T-cell (primary cell): Measurements from ENCODE around the gene ABCB9. TPM values are rescaled to one million over a fixed set of nuclear protein-coding genes. Genes with fewer than 3 reads are reported as not detected.
A peak's percentile ranks its signal among the peaks of the same experiment; 100 is the strongest.

Source experiments
- ATAC-seq, 4 experiments: fragments of 200-7000 bp in 3 of 4; fragments of 150-1000 bp in 1 of 4; cut with Tn5 transposase; replicated peaks in 1 of 4; 1 replicate in 3 of 4; 2 replicates in 1 of 4; pipeline ENCODE4 v1.10.0; 2021; ENCODE audit warnings: moderate library complexity in 3 of 4, mild to moderate bottlenecking in 2 of 4, moderate number of reproducible peaks in 1 of 4
- CTCF ChIA-PET, 2 donors: fragments of 300-600 bp; sonication (Branson Sonifier 250); formaldehyde crosslinking; loops; one replicate each; lab custom pipeline; 2022; ENCODE audit warnings: antibody characterized with exemption in 2 of 2; lab: Charles Lee
- POLR2A ChIA-PET, 2 donors: fragments of 300-600 bp; sonication (Branson Sonifier 250); formaldehyde crosslinking; loops; one replicate each; lab custom pipeline; 2022; ENCODE audit warnings: antibody characterized with exemption in 2 of 2; lab: Charles Lee
- DNase-seq, 35 experiments: peaks; one replicate each; pipeline versions ENCODE4 v3.0.0 to v3.0.0-alpha.2; 2013 to 2023
- H3K27ac ChIP-seq: one replicate; pipeline ENCODE4 v1.5.1; 2013; ENCODE audit warnings: low read length
- H3K27me3 ChIP-seq, 2 experiments: replicated peaks in 1 of 2; 1 replicate in 1 of 2; 2 replicates in 1 of 2; pipeline versions ENCODE4 v1.6.1 to v1.7.0; 2013; ENCODE audit warnings: low read length in 1 of 2, mixed read lengths in 1 of 2; ENCODE audit not compliant: control insufficient read depth in 2 of 2, insufficient read depth in 2 of 2; ENCODE audit errors: extremely low read depth in 1 of 2
- H3K36me3 ChIP-seq, 2 donors: 1 replicate in 1 of 2; 2 replicates in 1 of 2; pipeline versions ENCODE4 v1.6.1 to v1.7.0; 2013; ENCODE audit warnings: low read length in 1 of 2; ENCODE audit not compliant: control insufficient read depth in 2 of 2, insufficient read depth in 1 of 2; ENCODE audit errors: extremely low read depth in 1 of 2
- H3K4me1 ChIP-seq, 2 experiments: 1 replicate in 1 of 2; 2 replicates in 1 of 2; pipeline versions ENCODE4 v1.6.1 to v1.7.0; 2013; ENCODE audit warnings: low read length in 2 of 2, mixed read lengths in 1 of 2; ENCODE audit not compliant: insufficient read depth in 2 of 2, control insufficient read depth in 1 of 2; ENCODE audit errors: extremely low read depth in 1 of 2
- H3K4me3 ChIP-seq, 2 donors: 1 replicate in 1 of 2; 2 replicates in 1 of 2; pipeline versions ENCODE4 v1.5.1 to v1.7.0; 2013; ENCODE audit warnings: mild to moderate bottlenecking in 2 of 2, low read length in 1 of 2, moderate library complexity in 1 of 2; ENCODE audit not compliant: control insufficient read depth in 1 of 2; ENCODE audit errors: extremely low read depth in 1 of 2
- H3K9me3 ChIP-seq: 2 replicates; pipeline ENCODE4 v1.7.0; 2013
- H3K27ac Mint-ChIP-seq, 2 donors: one replicate each; pipeline ENCODE4 v1.8.0; 2020 to 2021; ENCODE audit warnings: mild to moderate bottlenecking in 2 of 2, mixed read lengths in 2 of 2
- H3K27me3 Mint-ChIP-seq, 2 donors: one replicate each; pipeline ENCODE4 v1.8.0; 2021 to 2022; ENCODE audit warnings: mixed read lengths in 2 of 2
- H3K36me3 Mint-ChIP-seq: one replicate; pipeline ENCODE4 v1.8.0; 2021; ENCODE audit warnings: mixed read lengths
- H3K4me1 Mint-ChIP-seq, 3 donors: one replicate each; pipeline ENCODE4 v1.8.0; 2020 to 2022; ENCODE audit warnings: mixed read lengths in 3 of 3, mild to moderate bottlenecking in 1 of 3
- H3K4me3 Mint-ChIP-seq, 3 donors: one replicate each; pipeline ENCODE4 v1.8.0; 2020 to 2022; ENCODE audit warnings: mild to moderate bottlenecking in 3 of 3, mixed read lengths in 3 of 3, moderate library complexity in 3 of 3
- H3K9me3 Mint-ChIP-seq, 3 donors: one replicate each; pipeline ENCODE4 v1.8.0; 2020 to 2022; ENCODE audit warnings: mixed read lengths in 3 of 3
- WGBS: methylation state at CpG from one replicate; pipeline ENCODE4 v1.1.5; 2013; ENCODE audit warnings: missing lambda C conversion rate; ENCODE audit not compliant: insufficient coverage; 5-methylcytosine and 5-hydroxymethylcytosine counted together
- total RNA-seq, 35 experiments: library from RNA in 6 of 35; stranded (reverse) in 6 of 35; fragments of 120-200 nt in 1 of 35; gene quantifications; one replicate each; pipeline versions ENCODE4 v1.2.1 to v1.2.4 and lab custom pipeline; 2013 to 2026

ABCB9 gene
- total RNA-seq, 5 donors from 2014 or later (not counting 1 experiment from before 2014, with no cell fraction given) = 5.6 to 7.2 (median 6.1) TPM

DNA sequence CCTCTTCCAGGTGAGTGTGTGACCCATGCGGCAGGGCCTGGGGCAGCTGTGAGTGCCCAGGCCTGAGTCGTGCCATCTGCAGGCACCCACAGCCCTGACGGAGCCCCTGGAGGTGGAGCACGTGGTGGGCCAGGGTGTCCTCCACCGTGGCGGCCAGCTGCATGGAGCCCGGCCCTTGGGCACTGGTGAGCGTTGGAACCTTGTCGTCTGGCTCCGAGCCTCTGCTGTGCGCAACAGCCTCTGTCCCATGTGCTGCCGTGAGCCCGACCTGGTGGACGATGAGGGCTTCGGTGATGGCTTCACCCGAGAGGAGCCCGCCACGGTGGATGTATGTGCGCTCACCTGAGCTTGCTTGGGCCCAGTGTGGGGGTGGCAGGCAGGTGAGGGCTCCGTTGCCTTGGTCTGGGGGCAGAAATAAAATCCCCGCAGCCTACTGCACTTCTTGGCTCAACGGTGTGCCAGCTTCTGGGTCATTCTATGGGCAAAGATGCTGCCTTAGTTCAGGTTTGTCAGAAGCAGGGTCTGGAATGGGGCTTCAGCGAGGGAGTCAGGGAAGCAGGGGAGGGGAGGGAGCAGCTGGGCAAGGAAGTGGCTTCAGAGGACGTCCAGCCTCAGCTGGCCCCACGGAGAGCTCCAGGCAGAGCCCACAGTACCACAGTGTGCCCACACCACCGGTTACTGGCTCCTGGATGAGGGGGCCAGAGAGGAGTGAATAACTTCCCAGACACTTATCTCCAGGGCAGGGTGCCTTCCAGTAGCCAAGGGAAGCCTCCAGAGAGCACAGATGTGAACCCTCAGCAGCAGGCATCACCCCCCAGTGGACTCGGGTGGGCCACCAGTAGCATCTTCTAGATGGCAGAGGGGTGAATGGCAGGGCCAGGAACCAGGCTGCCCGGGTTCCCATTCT, 13.0 kb upstream of the ABCB9 start:
- ChIA-PET CTCF (interaction anchor here in 1 of 2 donors (0.6 kb wide), 1 partner anchor 259 kb away, joined by 3 read pairs; no protein-coding TSS in a partner anchor), POLR2A (interaction anchor here in 1 of 2 donors (0.6 to 1.2 kb wide), 2 partner anchors 171 to 253 kb away, joined by 3 to 8 read pairs; partner anchors contain the start of gene PITPNM2)
- peak overlapping the region; percentile 84 to 88 (median 87) for H3K4me3 Mint-ChIP-seq
- Histone ChIP-seq H3K4me3 (peak overlapping the region; percentile 69 to 74), H3K27me3 (no peaks in the 10 kb centered on the region), H3K9me3 (no peaks in the 10 kb centered on the region), H3K4me1 (peaks cover 26 to 83% of the 10 kb centered on the region in 2 experiments), H3K36me3 (peaks cover 5 to 29% of the 10 kb centered on the region in 2 donors), H3K27ac (peak overlapping the region; percentile 58)
- no peaks in the 10 kb centered on the region for H3K27me3 Mint-ChIP-seq
- H3K9me3 Mint-ChIP-seq = no peaks in the 10 kb centered on the region
- peaks cover 45 to 72% (median 64%) of the 10 kb centered on the region in 3 donors for H3K4me1 Mint-ChIP-seq
- ATAC-seq = no peak
- no peak for DNase-seq
- peak overlapping the region; percentile 88 to 92 for H3K27ac Mint-ChIP-seq
- 82% methylated on average over 22 of the region's 28 CpGs for WGBS
- H3K36me3 Mint-ChIP-seq = no peaks in the 10 kb centered on the region

GRCh38 chr12:122978507-122978955, 12.3 kb upstream of the ABCB9 start:
- no peaks in the 10 kb centered on the region for H3K9me3 Mint-ChIP-seq
- no peak overlapping the region for H3K4me3 ChIP-seq
- peaks cover 43 to 70% (median 60%) of the 10 kb centered on the region in 3 donors for H3K4me1 Mint-ChIP-seq
- H3K9me3 ChIP-seq = no peaks in the 10 kb centered on the region
- ChIA-PET POLR2A (interaction anchor here in 1 of 2 donors (0.6 kb wide), 1 partner anchor 172 kb away, joined by 8 read pairs; the partner anchor contains the start of gene PITPNM2), CTCF (no interaction called here)
- H3K27me3 ChIP-seq = no peaks in the 10 kb centered on the region
- 96% methylated on average over 16 of the region's 21 CpGs for WGBS
- no peaks in the 10 kb centered on the region for H3K36me3 Mint-ChIP-seq
- DNase-seq (no peak), ATAC-seq (no peak)
- peaks cover 25 to 82% of the 10 kb centered on the region in 2 experiments for H3K4me1 ChIP-seq
- H3K27ac ChIP-seq = no peak overlapping the region
- H3K27ac Mint-ChIP-seq = no peak overlapping the region
- no peaks in the 10 kb centered on the region for H3K27me3 Mint-ChIP-seq
- H3K4me3 Mint-ChIP-seq = peak overlapping the region; percentile 42 to 58 (median 49)
- peaks cover 5 to 26% of the 10 kb centered on the region in 2 donors for H3K36me3 ChIP-seq

DNA sequence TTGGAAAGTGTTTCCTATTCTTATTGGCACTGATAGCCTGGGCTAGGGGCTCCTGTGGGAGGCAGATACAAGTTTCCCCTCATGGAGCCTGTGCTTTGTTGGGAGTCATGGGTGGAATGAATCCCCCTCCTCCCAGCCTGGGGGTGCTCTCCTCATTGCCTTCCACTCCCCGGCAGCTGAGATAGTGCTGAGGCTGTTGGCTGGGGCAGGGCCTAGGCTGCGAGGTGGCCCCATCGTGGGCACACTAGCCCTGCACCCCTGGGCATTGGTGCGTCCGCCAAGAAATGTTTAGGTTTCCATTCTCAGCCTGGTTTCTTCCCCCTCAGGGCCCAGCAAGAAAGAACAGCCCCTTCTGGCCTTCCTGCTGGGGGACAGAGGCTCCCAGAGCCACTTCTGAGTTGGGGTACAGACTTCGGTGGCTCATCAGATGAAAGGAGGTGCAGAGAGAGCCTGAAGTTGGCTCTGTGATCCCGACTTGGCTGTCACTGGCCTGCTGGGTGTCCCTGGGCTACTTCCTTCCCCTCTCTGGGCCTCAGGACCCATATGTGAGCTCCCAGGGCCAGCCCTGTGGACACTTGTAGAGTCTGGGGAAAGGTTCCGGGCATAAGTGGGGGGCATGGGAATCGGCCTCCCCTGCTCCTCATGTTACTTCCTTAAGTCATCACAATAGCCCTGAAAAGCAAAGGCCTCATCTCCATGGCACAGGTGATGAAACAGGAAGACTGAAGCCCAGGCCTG, 11.6 kb upstream of the ABCB9 start:
- CTCF ChIA-PET = no interaction called here

DNA sequence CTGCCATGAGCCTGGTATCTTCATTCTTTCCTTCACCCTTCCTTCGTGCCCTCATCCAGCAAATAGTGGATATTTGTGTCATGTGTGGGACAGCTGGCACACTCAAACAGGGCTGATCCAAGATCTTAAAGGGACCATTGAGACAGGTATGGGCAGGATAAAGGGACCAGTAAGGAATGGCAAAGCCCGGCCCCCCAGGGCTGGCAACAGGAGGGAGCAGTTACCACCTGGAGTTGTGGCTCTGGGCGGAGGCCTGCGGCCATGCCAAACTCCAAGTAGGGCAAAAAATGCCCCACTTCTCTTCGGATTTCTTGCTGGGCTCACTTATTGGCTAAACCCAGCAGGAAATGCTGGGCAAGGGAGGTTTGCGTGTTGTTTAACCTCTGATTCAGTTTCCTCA, 10.9 kb upstream of the ABCB9 start:
- Mint-ChIP-seq H3K4me1 (peaks cover 36 to 58% (median 47%) of the 10 kb centered on the region in 3 donors), H3K9me3 (no peaks in the 10 kb centered on the region), H3K27ac (peak overlapping the region in 1 of 2 donors; percentile 71), H3K4me3 (peak overlapping the region; percentile 28 to 97 (median 97)), H3K36me3 (no peaks in the 10 kb centered on the region), H3K27me3 (no peaks in the 10 kb centered on the region)
- POLR2A ChIA-PET = no interaction called here
- Histone ChIP-seq H3K27ac (no peak overlapping the region), H3K4me3 (no peak overlapping the region), H3K4me1 (peaks cover 16 to 68% of the 10 kb centered on the region in 2 experiments), H3K27me3 (no peaks in the 10 kb centered on the region), H3K9me3 (no peaks in the 10 kb centered on the region), H3K36me3 (peaks cover 5 to 16% of the 10 kb centered on the region in 2 donors)
- ATAC-seq (no peak), DNase-seq (no peak)
- WGBS = 98% methylated on average over 4 of the region's 6 CpGs
- CTCF ChIA-PET = no interaction called here

More for the DNA sequence above, 11.6 kb upstream of the ABCB9 start:
- POLR2A ChIA-PET = no interaction called here
- WGBS = 98% methylated on average over 5 of the region's 9 CpGs
- Mint-ChIP-seq H3K4me1 (peaks cover 37 to 64% (median 53%) of the 10 kb centered on the region in 3 donors), H3K9me3 (no peaks in the 10 kb centered on the region), H3K27ac (peak overlapping the region; percentile 39 to 49), H3K27me3 (no peaks in the 10 kb centered on the region), H3K4me3 (peak overlapping the region; percentile 49 to 97 (median 97)), H3K36me3 (no peaks in the 10 kb centered on the region)
- no peak overlapping the region for H3K27ac ChIP-seq
- H3K27me3 ChIP-seq = no peaks in the 10 kb centered on the region
- peaks cover 21 to 75% of the 10 kb centered on the region in 2 experiments for H3K4me1 ChIP-seq
- H3K4me3 ChIP-seq = no peak overlapping the region
- ATAC-seq = no peak
- H3K36me3 ChIP-seq = peaks cover 5 to 23% of the 10 kb centered on the region in 2 donors
- H3K9me3 ChIP-seq = no peaks in the 10 kb centered on the region
- DNase-seq = no peak

DNA sequence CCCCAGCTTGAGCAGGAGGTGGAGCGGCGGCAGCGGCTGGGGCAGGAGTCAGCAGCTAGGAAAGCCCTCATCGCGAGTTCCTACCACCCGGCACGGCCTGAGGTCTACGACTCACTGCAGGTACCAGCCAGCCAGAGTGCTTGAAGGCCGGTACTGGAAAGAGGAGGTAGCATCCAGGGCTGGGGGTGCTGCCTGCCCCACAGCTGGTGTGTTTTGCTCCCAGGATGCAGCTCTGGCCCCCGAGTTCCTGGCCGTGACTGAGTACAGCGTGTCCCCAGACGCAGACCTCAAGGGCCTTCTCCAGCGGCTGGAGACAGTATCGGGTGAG, 10.3 kb upstream of the ABCB9 start:
- ChIA-PET CTCF (no interaction called here), POLR2A (no interaction called here)
- ATAC-seq (no peak), DNase-seq (no peak)
- H3K4me3 ChIP-seq = no peak overlapping the region
- no peaks in the 10 kb centered on the region for H3K9me3 Mint-ChIP-seq
- WGBS = 96% methylated on average over 14 of the region's 15 CpGs
- no peak overlapping the region for H3K27ac Mint-ChIP-seq
- peaks cover 32 to 53% (median 41%) of the 10 kb centered on the region in 3 donors for H3K4me1 Mint-ChIP-seq
- H3K36me3 Mint-ChIP-seq = no peaks in the 10 kb centered on the region
- no peaks in the 10 kb centered on the region for H3K27me3 ChIP-seq
- no peaks in the 10 kb centered on the region for H3K27me3 Mint-ChIP-seq
- H3K9me3 ChIP-seq = no peaks in the 10 kb centered on the region
- H3K27ac ChIP-seq = no peak overlapping the region
- H3K36me3 ChIP-seq = peaks cover 5 to 12% of the 10 kb centered on the region in 2 donors
- H3K4me1 ChIP-seq = peaks cover 15 to 63% of the 10 kb centered on the region in 2 experiments
- H3K4me3 Mint-ChIP-seq = peak overlapping the region; percentile 97
